ENCODE measurements around the gene LTBP4.
A peak's percentile ranks its signal among the peaks of the same experiment; 100 is the strongest.
"Not testable (repeated sequence)": the region's sequence is repeated elsewhere in the genome, so short reads cannot be mapped to it uniquely, and the experiment has no call there.

LTBP4 gene

GRCh38 chr19:40629346-40629745, 28.2 kb downstream of the LTBP4 start:
- ATAC-seq (replicated peaks): no peak
- Mint-ChIP-seq H3K27me3 (peaks cover 1 to 8% of the 10 kb centered on the region in 2 donors), H3K36me3 (peaks cover 15 to 28% of the 10 kb centered on the region in 2 donors), H3K4me1 (peaks cover 5 to 16% of the 10 kb centered on the region in 2 donors), H3K9me3 (no peaks in the 10 kb centered on the region), H3K4me3 (no peak overlapping the region), H3K27ac (no peak overlapping the region)
- no peak for DNase-seq

DNA sequence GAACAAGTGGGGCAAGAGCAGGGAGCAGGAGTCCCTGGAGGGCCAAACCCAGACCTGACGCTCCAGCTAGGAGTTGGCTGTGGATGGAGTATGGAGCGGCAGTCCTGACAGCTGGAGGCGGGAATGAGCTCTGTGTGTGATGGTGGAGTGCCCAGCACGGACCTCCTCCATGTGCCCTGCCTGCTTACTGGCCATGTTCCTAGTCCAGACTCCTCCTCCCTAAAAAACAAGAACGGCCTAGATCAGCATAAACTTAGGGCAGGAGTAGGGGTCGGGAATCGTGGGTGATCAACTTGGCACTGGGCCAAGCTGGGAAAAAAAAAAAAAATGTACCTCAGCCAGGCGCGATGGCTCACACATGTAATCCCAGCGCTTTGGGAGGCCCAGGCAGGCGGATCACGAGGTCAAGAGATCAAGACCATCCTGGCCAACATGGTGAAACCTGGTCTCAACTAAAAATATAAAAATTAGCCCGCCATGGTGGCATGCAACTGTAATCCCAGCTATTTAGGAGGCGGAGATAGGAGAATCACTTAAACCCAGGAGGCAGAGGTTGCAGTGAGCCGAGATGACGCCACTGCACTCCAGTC, 29.5 kb downstream of the LTBP4 start:
- Mint-ChIP-seq H3K36me3 (peaks cover 8 to 20% of the 10 kb centered on the region in 2 donors), H3K4me1 (peaks cover 8 to 16% of the 10 kb centered on the region in 2 donors), H3K4me3 (no peak overlapping the region), H3K27ac (peak overlapping the region; percentile 16), H3K27me3 (peaks cover 10 to 20% of the 10 kb centered on the region in 2 donors), H3K9me3 (no peaks in the 10 kb centered on the region)
- no peak for ATAC-seq (replicated peaks)
- DNase-seq: no peak

DNA sequence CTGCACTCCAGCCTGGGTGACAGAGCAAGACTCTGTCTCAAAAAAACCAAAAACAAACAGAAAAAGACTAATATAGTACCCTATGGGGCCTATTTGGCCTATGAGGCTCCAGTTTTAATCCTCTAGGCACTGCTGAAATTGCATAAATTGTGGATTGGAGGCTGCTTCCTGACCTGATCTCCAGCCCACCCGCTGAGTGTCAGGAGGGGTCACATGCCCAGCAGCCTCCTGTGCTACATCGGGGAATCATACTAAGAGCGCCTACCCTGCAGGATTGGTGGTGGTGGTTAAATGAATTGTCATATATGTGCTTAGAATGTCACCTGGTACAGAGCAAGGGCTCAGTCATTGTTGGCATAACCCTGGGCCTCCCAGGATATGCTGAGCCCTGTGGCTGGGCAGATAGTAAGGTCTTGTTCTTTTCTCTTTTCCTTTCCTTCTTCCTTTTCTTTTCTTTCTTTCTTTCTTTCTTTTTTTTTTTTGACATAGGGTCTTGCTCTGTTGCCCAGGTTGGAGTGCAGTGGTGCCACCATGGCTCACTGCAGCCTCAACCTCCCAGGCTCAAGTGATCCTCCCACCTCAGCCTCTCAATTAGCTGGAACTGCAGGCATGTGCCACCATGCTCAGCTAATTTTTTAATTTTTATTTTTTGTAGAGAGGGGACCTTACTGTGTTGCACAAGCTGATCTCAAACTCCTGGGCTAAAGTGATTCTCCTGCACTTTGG, 31.3 kb downstream of the LTBP4 start:
- no peak overlapping the region for H3K4me3 Mint-ChIP-seq
- peaks cover 4 to 6% of the 10 kb centered on the region in 2 donors for H3K36me3 Mint-ChIP-seq
- DNase-seq: no peak
- H3K4me1 Mint-ChIP-seq: peaks cover 7 to 8% of the 10 kb centered on the region in 2 donors
- H3K9me3 Mint-ChIP-seq: no peaks in the 10 kb centered on the region
- H3K27me3 Mint-ChIP-seq: peaks cover 10 to 28% of the 10 kb centered on the region in 2 donors
- no peak overlapping the region for H3K27ac Mint-ChIP-seq
- peak in 1 of 2 donors; percentile 39 for ATAC-seq (replicated peaks)

DNA sequence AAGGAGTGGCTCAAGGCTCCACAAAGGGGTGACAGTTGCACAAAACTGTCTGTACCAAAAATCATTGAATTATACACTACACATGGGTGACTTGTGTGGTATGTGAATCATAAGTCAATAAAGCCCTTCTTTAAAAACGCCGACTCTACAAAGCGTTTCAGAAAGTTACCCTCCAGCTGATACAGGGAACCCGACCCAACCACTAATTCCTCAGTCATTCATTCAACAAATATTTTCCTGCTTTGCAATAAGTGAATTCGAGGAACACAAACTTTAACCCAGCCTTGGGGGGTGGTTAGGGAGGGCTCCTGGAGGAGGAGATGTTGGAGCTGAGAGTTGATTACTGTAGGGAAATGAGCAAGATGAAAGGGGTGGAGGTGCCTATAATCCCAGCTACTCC, 32.0 kb downstream of the LTBP4 start:
- DNase-seq (no peak), ATAC-seq (replicated peaks) (no peak)
- Mint-ChIP-seq H3K27me3 (peaks cover 10 to 28% of the 10 kb centered on the region in 2 donors), H3K9me3 (no peaks in the 10 kb centered on the region), H3K4me3 (no peak overlapping the region), H3K27ac (no peak overlapping the region), H3K4me1 (peaks cover 7 to 8% of the 10 kb centered on the region in 2 donors), H3K36me3 (peaks cover 4 to 5% of the 10 kb centered on the region in 2 donors)

GRCh38 chr19:40638327-40638726, 37.2 kb downstream of the LTBP4 start:
- H3K4me1 Mint-ChIP-seq: peaks cover 7 to 19% of the 10 kb centered on the region in 2 donors
- DNase-seq: no peak
- no peak overlapping the region for H3K4me3 Mint-ChIP-seq
- peaks cover 10 to 38% of the 10 kb centered on the region in 2 donors for H3K27me3 Mint-ChIP-seq
- no peaks in the 10 kb centered on the region for H3K9me3 Mint-ChIP-seq
- H3K27ac Mint-ChIP-seq: peak overlapping the region; percentile 22
- no peaks in the 10 kb centered on the region for H3K36me3 Mint-ChIP-seq
- ATAC-seq (replicated peaks): no peak

GRCh38 chr19:40639638-40639982, 38.4 kb downstream of the LTBP4 start:
- H3K36me3 Mint-ChIP-seq: no peaks in the 10 kb centered on the region
- H3K27me3 Mint-ChIP-seq: peaks cover 6 to 27% of the 10 kb centered on the region in 2 donors
- H3K4me3 Mint-ChIP-seq: no peak overlapping the region
- no peak overlapping the region for H3K27ac Mint-ChIP-seq
- peaks cover 1 to 14% of the 10 kb centered on the region in 2 donors for H3K4me1 Mint-ChIP-seq
- DNase-seq (no peak), ATAC-seq (replicated peaks) (no peak)
- H3K9me3 Mint-ChIP-seq: no peaks in the 10 kb centered on the region

DNA sequence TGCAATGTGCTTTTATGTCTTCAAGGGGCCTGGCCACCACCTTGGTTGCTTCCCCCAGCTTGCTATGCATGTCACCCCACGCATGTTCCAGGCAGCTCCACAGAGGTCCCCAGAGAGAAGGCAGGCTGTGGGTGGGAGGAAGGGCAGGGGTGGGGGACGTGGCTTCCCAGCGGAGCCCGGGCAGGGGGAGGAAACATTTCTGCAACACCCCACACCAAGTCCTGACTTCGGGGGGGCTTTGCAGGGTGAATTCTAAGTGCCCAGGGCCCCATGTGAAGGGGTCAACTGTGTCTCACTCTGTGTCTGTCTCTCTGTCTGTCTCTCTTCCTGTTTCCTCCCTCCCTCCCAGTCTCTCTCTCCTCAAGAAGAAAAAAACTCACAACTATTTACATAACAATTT, 39.6 kb downstream of the LTBP4 start:
- peaks cover 0 to 11% of the 10 kb centered on the region in 2 donors for H3K4me1 Mint-ChIP-seq
- H3K27ac Mint-ChIP-seq: no peak overlapping the region
- no peaks in the 10 kb centered on the region for H3K36me3 Mint-ChIP-seq
- H3K4me3 Mint-ChIP-seq: no peak overlapping the region
- no peaks in the 10 kb centered on the region for H3K9me3 Mint-ChIP-seq
- DNase-seq (no peak), ATAC-seq (replicated peaks) (no peak)
- peaks cover 2 to 17% of the 10 kb centered on the region in 2 donors for H3K27me3 Mint-ChIP-seq

DNA sequence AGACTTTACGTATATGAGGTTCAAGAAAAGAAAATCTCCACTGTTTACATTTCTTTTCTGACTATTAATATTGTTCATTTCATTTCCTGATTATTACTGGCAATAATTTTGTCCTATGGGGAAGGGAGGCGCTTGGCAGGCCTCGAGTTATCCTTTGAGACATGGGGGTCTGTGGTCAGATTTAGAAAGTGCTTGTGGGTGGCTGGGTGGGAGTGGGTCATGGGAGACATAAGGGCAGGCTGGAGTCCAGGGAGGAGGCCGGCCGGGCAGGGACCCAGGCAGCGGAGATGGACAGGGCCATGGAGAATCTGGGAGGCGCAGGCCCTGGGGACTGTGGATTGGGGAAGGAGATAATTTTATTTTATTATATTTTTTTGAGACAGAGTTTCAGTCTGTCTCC, 40.1 kb downstream of the LTBP4 start:
- no peaks in the 10 kb centered on the region for H3K36me3 Mint-ChIP-seq
- H3K27ac Mint-ChIP-seq: no peak overlapping the region
- H3K27me3 Mint-ChIP-seq: peaks cover 4 to 12% of the 10 kb centered on the region in 2 donors
- H3K9me3 Mint-ChIP-seq: no peaks in the 10 kb centered on the region
- H3K4me1 Mint-ChIP-seq: peaks cover 0 to 11% of the 10 kb centered on the region in 2 donors
- DNase-seq: no peak
- ATAC-seq (replicated peaks): no peak
- no peak overlapping the region for H3K4me3 Mint-ChIP-seq

GRCh38 chr19:40642051-40642706, 41.0 kb downstream of the LTBP4 start:
- DNase-seq (no peak), ATAC-seq (replicated peaks) (no peak)
- Mint-ChIP-seq H3K4me3 (no peak overlapping the region), H3K9me3 (no peaks in the 10 kb centered on the region), H3K36me3 (no peaks in the 10 kb centered on the region), H3K27me3 (peaks cover 4 to 10% of the 10 kb centered on the region in 2 donors), H3K27ac (no peak overlapping the region), H3K4me1 (peaks cover 0 to 11% of the 10 kb centered on the region in 2 donors)

DNA sequence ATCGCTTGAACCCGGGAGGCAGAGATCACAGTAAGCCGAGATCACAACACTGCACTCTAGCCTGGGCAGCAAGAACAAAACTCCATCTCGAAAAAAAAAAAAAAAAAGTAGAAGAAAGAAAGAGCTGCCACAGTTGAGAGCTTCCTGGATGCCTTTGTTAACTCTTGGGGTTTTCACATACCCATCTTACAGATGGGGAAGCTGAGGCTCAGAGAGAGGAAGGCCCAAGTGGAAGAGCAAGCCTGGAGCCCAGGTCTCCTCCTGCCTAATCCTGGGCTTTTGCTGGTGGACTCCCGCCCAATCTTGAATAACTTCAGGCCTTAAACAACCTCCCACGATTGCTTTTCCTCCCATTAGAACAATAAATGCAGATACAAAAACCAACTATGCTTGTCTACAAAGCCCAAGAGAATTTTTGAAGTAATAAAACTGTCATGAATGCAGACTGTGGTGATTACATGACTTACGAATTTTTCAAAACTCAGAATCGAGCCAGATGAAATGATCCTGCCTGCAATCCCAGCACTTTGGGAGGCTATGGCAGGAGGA, 41.7 kb downstream of the LTBP4 start:
- Mint-ChIP-seq H3K4me3 (no peak overlapping the region), H3K27ac (no peak overlapping the region), H3K9me3 (no peaks in the 10 kb centered on the region), H3K36me3 (no peaks in the 10 kb centered on the region), H3K4me1 (peaks cover 0 to 11% of the 10 kb centered on the region in 2 donors), H3K27me3 (peaks cover 4 to 10% of the 10 kb centered on the region in 2 donors)
- DNase-seq (no peak), ATAC-seq (replicated peaks) (no peak)

DNA sequence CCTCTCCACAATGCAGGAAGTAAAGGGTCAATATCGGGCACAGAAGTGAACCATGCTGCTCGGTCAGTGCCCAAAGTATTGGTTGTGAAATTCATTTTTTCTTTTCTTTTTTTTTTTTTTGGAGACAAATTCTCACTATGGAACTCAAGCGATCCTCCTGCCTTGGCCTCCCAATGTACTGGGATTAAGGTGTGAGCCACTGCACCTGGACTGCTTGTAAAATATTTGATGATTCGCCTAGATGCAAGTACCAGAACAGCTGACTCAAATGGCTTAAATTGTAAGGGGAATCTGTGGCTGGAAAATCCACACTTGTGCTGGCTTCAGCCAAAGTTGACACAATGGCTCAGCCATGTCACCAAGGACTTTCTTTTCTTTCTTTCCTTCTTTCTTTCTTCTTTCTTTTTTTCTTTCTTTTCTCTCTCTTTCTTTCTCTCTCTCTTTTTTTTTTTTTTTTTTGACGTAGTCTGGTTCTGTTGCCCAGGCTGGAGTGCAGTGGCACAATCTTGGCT, 45.6 kb downstream of the LTBP4 start:
- no peak for DNase-seq
- peaks cover 3% of the 10 kb centered on the region in 2 donors for H3K9me3 Mint-ChIP-seq
- H3K36me3 Mint-ChIP-seq: no peaks in the 10 kb centered on the region
- H3K27ac Mint-ChIP-seq: no peak overlapping the region
- peaks cover 0 to 4% of the 10 kb centered on the region in 2 donors for H3K27me3 Mint-ChIP-seq
- no peak for ATAC-seq (replicated peaks)
- H3K4me3 Mint-ChIP-seq: no peak overlapping the region
- H3K4me1 Mint-ChIP-seq: no peaks in the 10 kb centered on the region

- H3K9me3 Mint-ChIP-seq; H3K27me3 Mint-ChIP-seq; H3K4me1 Mint-ChIP-seq; ATAC-seq (replicated peaks); DNase-seq; H3K36me3 Mint-ChIP-seq; H3K27ac Mint-ChIP-seq; H3K4me3 Mint-ChIP-seq: not testable (repeated sequence)
Measured at GRCh38 chr19:40649903-40650675, 48.9 kb downstream of the LTBP4 start.

DNA sequence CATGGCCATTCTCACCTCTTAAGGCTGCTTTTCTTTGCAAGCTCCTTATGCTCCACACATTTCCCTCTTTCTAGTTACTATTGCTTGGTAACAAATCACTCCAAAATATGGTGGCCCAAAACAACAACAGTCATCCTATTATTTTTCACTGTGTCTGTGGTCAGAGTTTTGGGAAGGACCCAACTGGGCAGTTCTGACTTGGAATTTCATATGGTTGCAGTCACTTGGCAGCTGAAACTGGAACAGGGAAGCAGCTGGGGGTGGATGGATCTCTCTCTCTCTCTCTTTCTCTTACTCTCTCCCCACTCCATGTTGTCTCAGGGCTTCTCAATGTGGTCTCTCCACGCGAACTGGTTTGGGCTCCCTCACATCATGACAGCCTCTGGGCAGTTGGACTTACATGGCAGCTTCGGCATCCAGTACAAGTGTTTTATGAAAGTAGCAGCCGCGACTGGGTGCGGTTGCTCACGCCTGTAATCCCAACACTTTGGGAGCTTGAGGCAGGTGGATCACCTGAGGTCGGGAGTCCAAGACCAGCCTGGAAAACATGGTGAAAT, 49.7 kb downstream of the LTBP4 start:
- H3K4me1 Mint-ChIP-seq: no peaks in the 10 kb centered on the region
- H3K9me3 Mint-ChIP-seq: peaks cover 3% of the 10 kb centered on the region in 2 donors
- H3K27ac Mint-ChIP-seq: no peak overlapping the region
- H3K27me3 Mint-ChIP-seq: peaks cover 0 to 1% of the 10 kb centered on the region in 2 donors
- H3K36me3 Mint-ChIP-seq: no peaks in the 10 kb centered on the region
- no peak for DNase-seq
- ATAC-seq (replicated peaks): no peak
- no peak overlapping the region for H3K4me3 Mint-ChIP-seq

DNA sequence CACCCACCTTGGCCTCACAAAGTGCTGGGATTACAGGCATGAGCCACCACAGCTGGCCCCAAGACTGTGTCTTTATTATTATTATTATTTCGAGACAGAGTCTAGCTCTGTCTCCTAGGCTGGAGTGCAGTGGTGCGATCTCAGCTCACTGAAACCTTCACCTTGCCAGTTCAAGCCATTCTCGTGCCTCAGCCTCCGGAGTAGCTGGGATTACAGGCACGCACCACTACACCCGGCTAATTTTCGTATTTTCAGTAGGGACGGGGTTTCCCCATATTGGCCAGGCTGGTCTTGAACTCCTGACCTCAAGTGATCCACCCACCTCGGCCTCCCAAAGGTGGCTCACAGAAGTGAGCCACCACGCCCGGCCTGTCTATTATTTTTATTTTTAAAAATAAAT, 51.1 kb downstream of the LTBP4 start:
- not testable (repeated sequence) for DNase-seq; H3K36me3 Mint-ChIP-seq; ATAC-seq (replicated peaks); H3K4me1 Mint-ChIP-seq; H3K9me3 Mint-ChIP-seq; H3K27ac Mint-ChIP-seq; H3K4me3 Mint-ChIP-seq; H3K27me3 Mint-ChIP-seq
